Aorta (tissue), 5 donors: ENCODE data around the gene TMEM91. TPM values are rescaled to one million over a fixed set of nuclear protein-coding genes. Genes with fewer than 3 reads are reported as not detected.
A peak's percentile ranks its signal among the peaks of the same experiment; 100 is the strongest.
"Not testable (repeated sequence)": the region's sequence is repeated elsewhere in the genome, so short reads cannot be mapped to it uniquely, and the experiment has no call there.

Experiments used
- ATAC-seq: fragments of 200-7000 bp; cut with Tn5 transposase; one replicate; pipeline ENCODE4 v1.9.1; 2022; ENCODE audit warnings: moderate library complexity; ENCODE audit not compliant: low FRiP score
- DNase-seq, 2 donors: peaks; one replicate each; pipeline ENCODE4 v3.0.0-alpha.2; 2020
- H3K27ac ChIP-seq, 2 donors: one replicate each; pipeline ENCODE4 v1.5.1; 2013; ENCODE audit warnings: low read length in 2 of 2, mild to moderate bottlenecking in 2 of 2, moderate library complexity in 2 of 2, control low read depth in 1 of 2, inconsistent platforms in 1 of 2, low read depth in 1 of 2
- H3K27me3 ChIP-seq, 2 donors: one replicate each; pipeline ENCODE4 v1.6.1; 2013; ENCODE audit warnings: control low read depth in 1 of 2, low read length in 1 of 2, mild to moderate bottlenecking in 1 of 2, moderate library complexity in 1 of 2; ENCODE audit not compliant: insufficient read depth in 2 of 2, control insufficient read depth in 1 of 2
- H3K36me3 ChIP-seq, 2 donors: one replicate each; pipeline ENCODE4 v1.6.1; 2013; ENCODE audit warnings: control low read depth in 1 of 2, low read length in 1 of 2, mild to moderate bottlenecking in 1 of 2; ENCODE audit not compliant: insufficient read depth in 2 of 2, control insufficient read depth in 1 of 2
- H3K4me1 ChIP-seq, 2 donors: one replicate each; pipeline ENCODE4 v1.6.1; 2013; ENCODE audit warnings: low read length in 2 of 2, control low read depth in 1 of 2, mild to moderate bottlenecking in 1 of 2, moderate library complexity in 1 of 2; ENCODE audit not compliant: insufficient read depth in 2 of 2, control insufficient read depth in 1 of 2
- H3K4me3 ChIP-seq, 2 donors: one replicate each; pipeline ENCODE4 v1.5.1; 2013; ENCODE audit warnings: low read length in 2 of 2, control low read depth in 1 of 2, mild to moderate bottlenecking in 1 of 2
- H3K9me3 ChIP-seq: one replicate; pipeline ENCODE4 v1.6.1; 2013; ENCODE audit warnings: mild to moderate bottlenecking, low read length; ENCODE audit not compliant: control insufficient read depth
- WGBS, 2 donors: extraction: QIAGEN DNeasy Blood & Tissue Kit; methylation state at CpG; one replicate each; pipeline ENCODE4 v1.1.7; 2013; 5-methylcytosine and 5-hydroxymethylcytosine counted together
- intact Hi-C, 2 donors: fragments of 100-400 bp; cut with DNase I; formaldehyde crosslinking; loops; one replicate each; pipeline versions ENCODE4 v1.14.2 to v1.15.0; 2022
- polyA plus RNA-seq, 2 donors: library from polyadenylated mRNA; stranded (reverse); fragments of 200-250 nt; gene quantifications; one replicate each; pipeline ENCODE4 v1.2.3, GENCODE V29; 2013
- total RNA-seq, 2 donors: library from RNA; stranded (reverse); fragmentation: NEBNext Ultra II Directional; extraction: Animal tissue kit (Norgen Biotek cat#: 25700); gene quantifications; one replicate each; pipeline ENCODE4 v1.2.1, GENCODE V29; 2021
- donor health status: healthy with polysubstance abuse.
- donor health status: Bipolar disorder and iron deficiency.
- donor health status: DM: no; HTN: no; CAD: no.
- donor health status: DM: no; HTN: no; CAD: no.
- donor health status: DM: yes; HTN: yes; CAD: no.

The TMEM91 gene
- total and polyA plus RNA-seq, 4 donors, result 8.9 to 55.8 (median 18.9) TPM

GRCh38 chr19:41367848-41368301, 8.5 kb upstream of the TMEM91 start:
- H3K9me3 ChIP-seq, result no peaks in the 10 kb centered on the region
- no peaks in the 10 kb centered on the region for H3K27me3 ChIP-seq
- intact Hi-C loops, result no loop called here
- WGBS, 2 donors, result 25% methylated on average over 6 of the region's 6 CpGs
- ATAC-seq (no peak), DNase-seq (no peak)
- H3K27ac ChIP-seq, result no peak overlapping the region
- no peaks in the 10 kb centered on the region for H3K4me1 ChIP-seq
- no peak overlapping the region for H3K4me3 ChIP-seq
- H3K36me3 ChIP-seq, result no peaks in the 10 kb centered on the region

DNA sequence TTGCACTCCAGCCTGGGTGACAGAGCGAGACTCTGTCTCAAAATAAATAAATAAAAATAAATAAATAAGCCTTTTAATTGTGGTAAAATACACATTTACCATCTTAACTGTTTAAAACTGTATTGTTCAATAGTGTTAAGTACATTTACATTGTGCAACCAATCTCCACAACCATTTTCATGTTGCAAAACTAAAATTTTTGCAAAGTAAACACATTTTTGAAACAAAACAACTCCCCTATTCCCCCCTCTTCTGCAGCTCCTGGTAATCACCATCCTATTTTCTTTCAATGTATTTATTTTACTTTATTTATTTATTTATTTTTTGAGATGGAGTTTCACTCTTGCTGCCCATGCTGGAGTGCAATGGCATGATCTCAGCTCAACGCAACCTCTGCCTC, 6.6 kb upstream of the TMEM91 start:
- no peak for DNase-seq
- H3K36me3 ChIP-seq, result no peaks in the 10 kb centered on the region
- intact Hi-C loops, result no loop called here
- no peaks in the 10 kb centered on the region for H3K4me1 ChIP-seq
- no peaks in the 10 kb centered on the region for H3K9me3 ChIP-seq
- no peak overlapping the region for H3K4me3 ChIP-seq
- H3K27me3 ChIP-seq, result no peaks in the 10 kb centered on the region
- WGBS, 2 donors, result 98 to 99% methylated on average over 2 of the region's 2 CpGs
- ATAC-seq, result no peak
- no peak overlapping the region for H3K27ac ChIP-seq

- H3K27me3 ChIP-seq, H3K4me1 ChIP-seq, H3K4me3 ChIP-seq, H3K27ac ChIP-seq, H3K9me3 ChIP-seq, DNase-seq, intact Hi-C loops, ATAC-seq, H3K36me3 ChIP-seq: not testable (repeated sequence)
- WGBS, 2 donors, result 92 to 94% methylated on average over 5 of the region's 5 CpGs
These were observed 5.2 kb upstream of the TMEM91 start for GRCh38 chr19:41371119-41371518.

GRCh38 chr19:41371541-41371940, 4.8 kb upstream of the TMEM91 start:
- no peaks in the 10 kb centered on the region for H3K9me3 ChIP-seq
- DNase-seq, result no peak
- no peaks in the 10 kb centered on the region for H3K36me3 ChIP-seq
- H3K4me1 ChIP-seq, result no peaks in the 10 kb centered on the region
- H3K27ac ChIP-seq, result no peak overlapping the region
- no peak overlapping the region for H3K4me3 ChIP-seq
- WGBS, 2 donors, result 93 to 94% methylated on average over 8 of the region's 8 CpGs
- no peaks in the 10 kb centered on the region for H3K27me3 ChIP-seq
- no peak for ATAC-seq
- intact Hi-C loops, result no loop called here

DNA sequence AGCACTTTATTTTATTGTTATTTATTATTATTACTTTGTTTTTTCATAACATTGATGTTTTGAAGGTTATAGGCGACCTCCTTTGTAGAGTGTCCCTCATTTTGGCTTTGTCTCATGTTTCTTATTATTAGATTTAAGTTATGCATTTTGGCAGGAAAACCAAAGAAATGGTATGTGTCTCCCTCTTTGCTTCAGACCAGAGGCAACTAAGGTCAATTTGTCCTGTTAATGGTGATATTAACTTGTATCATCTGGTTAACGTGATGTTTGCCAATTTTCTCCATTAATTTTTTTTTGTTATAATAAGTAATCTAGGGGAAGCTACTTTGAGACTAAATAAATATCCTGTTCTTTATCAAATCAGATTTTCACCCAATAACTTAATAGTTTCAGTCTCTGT, 3.8 kb upstream of the TMEM91 start:
- H3K27me3 ChIP-seq, result no peaks in the 10 kb centered on the region
- no peak overlapping the region for H3K4me3 ChIP-seq
- ATAC-seq (no peak), DNase-seq (no peak)
- H3K36me3 ChIP-seq, result no peaks in the 10 kb centered on the region
- WGBS, 2 donors, result 54 to 64% methylated on average over 2 of the region's 2 CpGs
- H3K9me3 ChIP-seq, result no peaks in the 10 kb centered on the region
- intact Hi-C loops, result no loop called here
- H3K27ac ChIP-seq, result no peak overlapping the region
- H3K4me1 ChIP-seq, result no peaks in the 10 kb centered on the region

DNA sequence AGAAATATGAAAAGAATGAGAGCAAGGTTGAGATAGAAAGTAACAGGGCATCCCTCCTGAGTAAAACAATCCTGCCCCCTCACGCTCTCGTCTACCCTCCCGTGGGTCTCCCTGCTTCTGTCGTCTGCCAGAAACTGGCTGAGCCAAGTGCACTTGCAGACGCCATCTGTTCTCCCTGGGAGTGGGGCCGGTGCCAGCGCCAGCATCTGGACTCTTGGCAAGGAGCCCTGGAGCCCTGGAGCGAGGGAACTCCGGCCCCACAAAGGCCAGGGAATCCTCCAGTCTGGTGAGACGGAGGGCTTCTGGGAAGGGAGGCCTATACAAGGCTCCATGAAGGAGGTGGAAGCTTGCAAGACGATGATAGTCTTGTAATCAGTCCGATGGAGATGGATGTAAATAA, 2.3 kb upstream of the TMEM91 start:
- Histone ChIP-seq H3K36me3 (no peaks in the 10 kb centered on the region), H3K4me1 (no peaks in the 10 kb centered on the region), H3K27me3 (no peaks in the 10 kb centered on the region), H3K27ac (no peak overlapping the region), H3K4me3 (no peak overlapping the region), H3K9me3 (no peaks in the 10 kb centered on the region)
- 3 to 5% methylated on average over 12 of the region's 12 CpGs for WGBS, 2 donors
- peak; percentile 58 for ATAC-seq
- DNase-seq, result peak; percentile 89 to 90
- intact Hi-C loops, result no loop called here

GRCh38 chr19:41376998-41377365, 649 bp downstream of the TMEM91 start:
- 53 to 64% methylated on average over 8 of the region's 8 CpGs for WGBS, 2 donors
- ATAC-seq (peak; percentile 8), DNase-seq (no peak)
- H3K27me3 ChIP-seq, result no peaks in the 10 kb centered on the region
- H3K36me3 ChIP-seq, result no peaks in the 10 kb centered on the region
- H3K4me3 ChIP-seq, result peak overlapping the region in 1 of 2 donors; percentile 43
- H3K4me1 ChIP-seq, result no peaks in the 10 kb centered on the region
- intact Hi-C loops, result no loop called here
- no peaks in the 10 kb centered on the region for H3K9me3 ChIP-seq
- H3K27ac ChIP-seq, result peak overlapping the region in 1 of 2 donors; percentile 0

- 57 to 67% methylated on average over 9 of the region's 9 CpGs for WGBS, 2 donors
- no peak for ATAC-seq
- H3K27me3 ChIP-seq, result no peaks in the 10 kb centered on the region
- H3K4me1 ChIP-seq, result no peaks in the 10 kb centered on the region
- no peaks in the 10 kb centered on the region for H3K9me3 ChIP-seq
- intact Hi-C loops, result no loop called here
- H3K36me3 ChIP-seq, result no peaks in the 10 kb centered on the region
- no peak overlapping the region for H3K4me3 ChIP-seq
- H3K27ac ChIP-seq, result no peak overlapping the region
- DNase-seq, result no peak
These were observed 1.8 kb downstream of the TMEM91 start for GRCh38 chr19:41377977-41378709.

GRCh38 chr19:41381536-41381935, 5.2 kb downstream of the TMEM91 start:
- H3K27ac ChIP-seq, H3K4me3 ChIP-seq, H3K4me1 ChIP-seq, H3K27me3 ChIP-seq, intact Hi-C loops, H3K36me3 ChIP-seq, ATAC-seq, H3K9me3 ChIP-seq, DNase-seq: not testable (repeated sequence)
- WGBS, 2 donors, result 96% methylated on average over 8 of the region's 8 CpGs
